GM21423 (cell line): Measurements from ENCODE around the gene OR10G2.
"Not testable (repeated sequence)": the region's sequence is repeated elsewhere in the genome, so short reads cannot be mapped to it uniquely, and the experiment has no call there.

Source experiments
- ATAC-seq: cut with Tn5 transposase; IDR thresholded peaks from one replicate; pipeline ENCODE4 v1.9.1; 2021; ENCODE audit warnings: mild to moderate bottlenecking, moderate library complexity; ENCODE audit not compliant: unreplicated experiment

OR10G2 gene

GRCh38 chr14:21602181-21602580, 32.6 kb downstream of the OR10G2 start:
- ATAC-seq = not testable (repeated sequence)

- no peak for ATAC-seq
Observed at GRCh38 chr14:21589317-21589716, 45.4 kb downstream of the OR10G2 start.
